HepG2 (cell line): ENCODE data around the gene SNRPD3. TPM values are rescaled to one million over a fixed set of nuclear protein-coding genes. Genes with fewer than 3 reads are reported as not detected.
A peak's percentile ranks its signal among the peaks of the same experiment; 100 is the strongest.

Experiments used
- AKAP8 ChIP-seq: sonication (generic); formaldehyde crosslinking; IDR thresholded peaks from 2 replicates; pipeline ENCODE4 v1.5.1; 2020; ENCODE audit warnings: mild to moderate bottlenecking, missing genetic modification reagents
- ASH2L ChIP-seq: fragments of 300-600, 200-600 bp; sonication (generic); IDR thresholded peaks from 2 replicates; pipeline ENCODE4 v1.7.0; 2017; ENCODE audit warnings: low read depth, mild to moderate bottlenecking, moderate library complexity, mixed read lengths, low read length; ENCODE audit not compliant: insufficient read length
- CBX5 ChIP-seq: sonication (generic); formaldehyde crosslinking; IDR thresholded peaks from 2 replicates; pipeline ENCODE4 v1.4.0; 2020; ENCODE audit warnings: missing genetic modification reagents, borderline replicate concordance
- FOXA1 ChIP-seq, 2 experiments: fragments of 450-650 bp in 1 of 2; sonication (generic) in 1 of 2; formaldehyde crosslinking in 1 of 2; IDR thresholded peaks; 2 replicates each; pipeline versions ENCODE4 v1.4.0 to v1.6.1; 2016 to 2020; ENCODE audit warnings: missing genetic modification reagents in 1 of 2
- FOXO1 ChIP-seq: sonication (generic); formaldehyde crosslinking; IDR thresholded peaks from 2 replicates; pipeline ENCODE4 v1.4.0; 2020; ENCODE audit warnings: missing genetic modification reagents
- HNRNPH1 ChIP-seq: fragments of 200-400 bp; formaldehyde crosslinking; optimal IDR thresholded peaks from 2 replicates; pipeline ENCODE3; 2017; ENCODE audit warnings: mild to moderate bottlenecking, low read depth, low read length
- MAFF ChIP-seq: IDR thresholded peaks from 2 replicates; pipeline ENCODE4 v1.6.1; 2011; ENCODE audit warnings: low read depth, low read length, improper control_type of control experiment
- NFKB2 ChIP-seq: sonication (generic); formaldehyde crosslinking; IDR thresholded peaks from 2 replicates; pipeline ENCODE4 v1.4.0; 2020; ENCODE audit warnings: missing genetic modification reagents, borderline replicate concordance
- PITX1 ChIP-seq: sonication (generic); formaldehyde crosslinking; IDR thresholded peaks from 2 replicates; pipeline ENCODE4 v1.5.1; 2020; ENCODE audit warnings: mild to moderate bottlenecking, missing genetic modification reagents
- SATB2 ChIP-seq: sonication (generic); formaldehyde crosslinking; IDR thresholded peaks from 2 replicates; pipeline ENCODE4 v1.5.0; 2020; ENCODE audit warnings: missing genetic modification reagents
- TCF7L2 ChIP-seq: IDR thresholded peaks from 2 replicates; pipeline ENCODE4 v1.6.1; 2011; ENCODE audit warnings: mild to moderate bottlenecking, low read depth, low read length, moderate library complexity
- THAP11 ChIP-seq: IDR thresholded peaks from 2 replicates; pipeline ENCODE4 v1.6.1; 2016; ENCODE audit warnings: missing biosample characterization, missing genetic modification reagents
- ZBTB7B ChIP-seq: sonication (generic); formaldehyde crosslinking; IDR thresholded peaks from 2 replicates; pipeline ENCODE4 v1.4.0; 2020; ENCODE audit warnings: missing genetic modification reagents
- ZFP1 ChIP-seq: IDR thresholded peaks from 2 replicates; pipeline ENCODE4 v1.6.1; 2016
- ZFP36 ChIP-seq: fragments of 150-350 bp; IDR thresholded peaks from 2 replicates; pipeline ENCODE4 v1.6.1; 2018; ENCODE audit warnings: borderline replicate concordance, low read length, low read depth; ENCODE audit not compliant: partially characterized antibody
- ZKSCAN1 ChIP-seq: fragments of 150-350 bp; IDR thresholded peaks from 2 replicates; pipeline ENCODE4 v1.6.1; 2014; ENCODE audit warnings: low read length
- ZMAT3 ChIP-seq: sonication (generic); formaldehyde crosslinking; conservative IDR thresholded peaks from 2 replicates; pipeline ENCODE4 v1.7.0; 2021; ENCODE audit warnings: missing genetic modification reagents
- ZMYM2 ChIP-seq: sonication (generic); formaldehyde crosslinking; IDR thresholded peaks from 2 replicates; pipeline ENCODE4 v1.8.0; 2022; ENCODE audit warnings: mild to moderate bottlenecking, missing genetic modification reagents
- ZNF337 ChIP-seq: sonication (generic); formaldehyde crosslinking; IDR thresholded peaks from 2 replicates; pipeline ENCODE4 v1.5.1; 2020; ENCODE audit warnings: missing genetic modification reagents, low read depth, mild to moderate bottlenecking, borderline replicate concordance
- ZNF562 ChIP-seq: sonication (generic); formaldehyde crosslinking; IDR thresholded peaks from 2 replicates; pipeline ENCODE4 v1.8.0; 2022; ENCODE audit warnings: missing genetic modification reagents, borderline replicate concordance
- ZNF704 ChIP-seq: sonication (generic); formaldehyde crosslinking; IDR thresholded peaks from 2 replicates; pipeline ENCODE4 v1.8.1; 2023; ENCODE audit warnings: mild to moderate bottlenecking, inconsistent platforms, moderate library complexity, missing genetic modification reagents, borderline replicate concordance
- ZNF788 ChIP-seq: sonication (generic); formaldehyde crosslinking; IDR thresholded peaks from 2 replicates; pipeline ENCODE4 v1.5.0; 2020; ENCODE audit warnings: mild to moderate bottlenecking, missing genetic modification reagents, borderline replicate concordance
- polyA plus RNA-seq, 8 experiments: library from polyadenylated mRNA; depleted of rRNA in 3 of 8; stranded (reverse) in 7 of 8; unstranded in 1 of 8; fragments of >200 nt; fragmentation: Illumina TruSeq in 4 of 8; extraction: Trizol in 4 of 8; gene quantifications; 2 replicates each; pipeline versions ENCODE4 v1.2.1 to v1.2.3, GENCODE V29; 2011 to 2016; ENCODE audit warnings: low read depth in 4 of 8, missing spikeins in 1 of 8, mixed read lengths in 1 of 8; ENCODE audit not compliant: insufficient read depth in 1 of 8
- total RNA-seq, 5 experiments: library from RNA; depleted of rRNA; stranded (reverse); fragments of >200 nt; fragmentation: Illumina TruSeq; extraction: Trizol; gene quantifications; 2 replicates each; pipeline ENCODE4 v1.2.3, GENCODE V29; 2016; ENCODE audit warnings: low read depth in 1 of 5
- TF ChIP-seq, protein P1 (sequence below): IDR thresholded peaks from 2 replicates; pipeline ENCODE4 v1.6.1; 2016; ENCODE audit warnings: missing biosample characterization, missing genetic modification reagents, low read depth
- TF ChIP-seq, protein P2 (sequence below): sonication (generic); formaldehyde crosslinking; IDR thresholded peaks from 2 replicates; pipeline ENCODE4 v1.9.0; 2022; ENCODE audit warnings: low read depth, missing genetic modification reagents

SNRPD3 gene
- total and polyA plus RNA-seq, 2 of the 13 experiments (the other 11 are each of a cell fraction or from before 2014, with no cell fraction given): 110 to 209 TPM

DNA sequence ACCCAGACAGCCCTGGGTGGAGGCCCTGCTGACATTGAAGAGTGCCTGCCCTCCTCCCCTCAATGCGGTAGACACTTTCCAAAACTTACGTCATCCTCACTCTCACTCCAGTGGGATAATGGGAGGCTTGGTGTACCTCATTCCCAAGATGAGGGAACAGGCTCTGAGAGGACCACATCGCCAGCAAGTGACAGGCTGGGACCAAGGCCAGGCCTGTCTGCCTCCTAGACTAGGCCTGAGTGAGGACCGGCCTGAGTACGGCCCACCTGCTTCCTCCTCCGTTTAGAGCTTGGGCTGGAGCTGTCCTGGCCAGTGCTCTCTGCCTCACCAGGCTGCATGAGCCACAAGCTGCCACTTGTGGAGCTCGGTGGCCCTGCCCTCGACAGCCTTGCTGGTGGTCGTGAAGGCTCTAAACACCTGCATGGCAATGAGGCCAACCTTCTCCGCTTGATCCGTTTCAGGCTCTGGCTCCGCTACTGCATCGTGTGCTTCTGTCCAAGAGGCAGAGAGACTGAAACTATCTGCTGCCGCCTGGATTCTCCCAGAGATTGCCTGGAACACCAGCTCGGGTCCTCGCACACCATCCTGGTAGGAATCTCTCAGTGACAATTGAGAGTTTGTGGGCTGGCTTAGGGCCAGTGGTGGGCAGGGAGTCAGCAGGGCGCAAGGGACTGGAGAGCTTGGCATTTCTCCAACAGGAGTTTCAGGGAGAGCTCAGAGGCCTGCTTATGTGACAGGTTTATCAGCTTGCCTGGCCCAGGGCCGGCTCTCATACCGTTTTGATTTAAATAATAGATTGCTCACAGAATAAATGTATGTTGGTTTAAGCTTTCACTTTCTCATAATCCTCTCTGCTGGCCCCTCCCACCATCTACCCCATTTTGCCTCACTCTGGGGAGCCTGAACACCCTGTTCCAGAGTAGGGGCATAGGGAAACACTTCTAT lies 27.7 kb downstream of the SNRPD3 start (continued):
- TF ChIP-seq, protein P1, sequence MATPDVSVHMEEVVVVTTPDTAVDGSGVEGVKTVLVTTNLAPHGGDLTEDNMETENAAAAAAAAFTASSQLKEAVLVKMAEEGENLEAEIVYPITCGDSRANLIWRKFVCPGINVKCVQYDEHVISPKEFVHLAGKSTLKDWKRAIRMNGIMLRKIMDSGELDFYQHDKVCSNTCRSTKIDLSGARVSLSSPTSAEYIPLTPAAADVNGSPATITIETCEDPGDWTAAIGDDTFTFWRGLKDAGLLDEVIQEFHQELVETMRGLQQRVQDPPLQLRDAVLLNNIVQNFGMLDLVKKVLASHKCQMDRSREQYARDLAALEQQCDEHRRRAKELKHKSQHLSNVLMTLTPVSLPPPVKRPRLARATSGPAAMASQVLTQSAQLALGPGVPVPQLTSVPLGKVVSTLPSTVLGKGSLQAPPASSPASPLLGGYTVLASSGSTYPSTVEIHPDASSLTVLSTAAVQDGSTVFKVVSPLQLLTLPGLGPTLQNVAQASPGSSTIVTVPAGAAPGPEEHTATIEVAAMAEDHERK (CRISPR knock-in tag): no peak
- TF ChIP-seq NFKB2 (CRISPR knock-in tag): peak; percentile 13; the same call in 1 of the 2 replicates
- TF ChIP-seq, protein P2, sequence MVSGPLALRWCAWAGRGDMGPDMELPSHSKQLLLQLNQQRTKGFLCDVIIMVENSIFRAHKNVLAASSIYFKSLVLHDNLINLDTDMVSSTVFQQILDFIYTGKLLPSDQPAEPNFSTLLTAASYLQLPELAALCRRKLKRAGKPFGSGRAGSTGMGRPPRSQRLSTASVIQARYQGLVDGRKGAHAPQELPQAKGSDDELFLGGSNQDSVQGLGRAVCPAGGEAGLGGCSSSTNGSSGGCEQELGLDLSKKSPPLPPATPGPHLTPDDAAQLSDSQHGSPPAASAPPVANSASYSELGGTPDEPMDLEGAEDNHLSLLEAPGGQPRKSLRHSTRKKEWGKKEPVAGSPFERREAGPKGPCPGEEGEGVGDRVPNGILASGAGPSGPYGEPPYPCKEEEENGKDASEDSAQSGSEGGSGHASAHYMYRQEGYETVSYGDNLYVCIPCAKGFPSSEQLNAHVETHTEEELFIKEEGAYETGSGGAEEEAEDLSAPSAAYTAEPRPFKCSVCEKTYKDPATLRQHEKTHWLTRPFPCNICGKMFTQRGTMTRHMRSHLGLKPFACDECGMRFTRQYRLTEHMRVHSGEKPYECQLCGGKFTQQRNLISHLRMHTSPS: no peak; the same call in 1 of the 2 replicates
- 0 out of 2 replicates have a peak, but pooled peaks have one; percentile 33 for TF ChIP-seq PITX1 (CRISPR knock-in tag)
- TF ChIP-seq CBX5 (CRISPR knock-in tag): peak; percentile 61; the same call in 1 of the 2 replicates
- no peak for TF ChIP-seq ZKSCAN1
- TF ChIP-seq FOXA1 (IDR thresholded peaks at IDR 0.05): no peak
- TF ChIP-seq FOXA1 (CRISPR knock-in tag; IDR thresholded peaks at IDR 0.05): no peak
- TF ChIP-seq ZNF704 (CRISPR knock-in tag): no peak
- TF ChIP-seq ZNF562 (CRISPR knock-in tag): no peak
- 0 out of 2 replicates have a peak, but pooled peaks have one; percentile 56 for TF ChIP-seq ZMAT3 (CRISPR knock-in tag)
- TF ChIP-seq ZNF788 (CRISPR knock-in tag): 0 out of 2 replicates have a peak, but pooled peaks have one; percentile 5
- TF ChIP-seq TCF7L2: no peak
- TF ChIP-seq FOXO1: no peak
- no peak for TF ChIP-seq ZMYM2 (CRISPR knock-in tag)
- TF ChIP-seq ASH2L: peak; percentile 40
- peak; percentile 19; the same call in 1 of the 2 replicates for TF ChIP-seq ZNF337 (CRISPR knock-in tag)
- TF ChIP-seq MAFF: no peak
- no peak for TF ChIP-seq HNRNPH1
- TF ChIP-seq SATB2 (CRISPR knock-in tag): no peak
- TF ChIP-seq AKAP8 (CRISPR knock-in tag): peak; percentile 65; the same call in 1 of the 2 replicates
- TF ChIP-seq THAP11 (CRISPR knock-in tag): no peak
- no peak for TF ChIP-seq ZFP1 (CRISPR knock-in tag)
- no peak for TF ChIP-seq ZFP36
- peak; percentile 45; the same call in 1 of the 2 replicates for TF ChIP-seq ZBTB7B
